GM20000 (cell line): ENCODE data around the gene TACC2.

ENCODE experiments used
- DNase-seq: peaks from one replicate; pipeline ENCODE4 v3.0.0; 2012; ENCODE audit warnings: low spot score
- TF ChIP-seq, protein P1 (sequence below): IDR thresholded peaks from 2 replicates; pipeline ENCODE4 v1.5.1; 2012; ENCODE audit warnings: mild to moderate bottlenecking, control low read depth; ENCODE audit errors: extremely low read depth, missing control alignments

Gene TACC2

DNA sequence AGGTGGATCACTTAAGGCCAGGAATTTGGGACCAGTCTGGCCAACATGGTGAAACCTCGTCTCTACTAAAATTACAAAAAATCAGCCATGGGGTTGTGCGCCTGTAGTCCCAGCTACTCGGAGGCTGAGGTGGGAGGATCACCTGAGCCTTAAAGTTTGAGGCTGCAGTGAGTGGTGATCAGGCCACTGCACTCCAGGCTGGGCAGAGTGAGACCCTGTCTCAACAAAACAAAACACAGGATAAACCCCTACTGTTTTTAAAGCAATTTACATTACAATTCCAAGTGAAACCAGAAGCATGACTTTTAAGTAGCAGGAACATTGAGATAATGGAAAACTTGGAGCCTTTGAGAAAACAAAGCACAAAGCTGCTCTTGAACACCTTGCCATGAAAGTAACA, 189.7 kb downstream of the TACC2 start:
- TF ChIP-seq, protein P1, sequence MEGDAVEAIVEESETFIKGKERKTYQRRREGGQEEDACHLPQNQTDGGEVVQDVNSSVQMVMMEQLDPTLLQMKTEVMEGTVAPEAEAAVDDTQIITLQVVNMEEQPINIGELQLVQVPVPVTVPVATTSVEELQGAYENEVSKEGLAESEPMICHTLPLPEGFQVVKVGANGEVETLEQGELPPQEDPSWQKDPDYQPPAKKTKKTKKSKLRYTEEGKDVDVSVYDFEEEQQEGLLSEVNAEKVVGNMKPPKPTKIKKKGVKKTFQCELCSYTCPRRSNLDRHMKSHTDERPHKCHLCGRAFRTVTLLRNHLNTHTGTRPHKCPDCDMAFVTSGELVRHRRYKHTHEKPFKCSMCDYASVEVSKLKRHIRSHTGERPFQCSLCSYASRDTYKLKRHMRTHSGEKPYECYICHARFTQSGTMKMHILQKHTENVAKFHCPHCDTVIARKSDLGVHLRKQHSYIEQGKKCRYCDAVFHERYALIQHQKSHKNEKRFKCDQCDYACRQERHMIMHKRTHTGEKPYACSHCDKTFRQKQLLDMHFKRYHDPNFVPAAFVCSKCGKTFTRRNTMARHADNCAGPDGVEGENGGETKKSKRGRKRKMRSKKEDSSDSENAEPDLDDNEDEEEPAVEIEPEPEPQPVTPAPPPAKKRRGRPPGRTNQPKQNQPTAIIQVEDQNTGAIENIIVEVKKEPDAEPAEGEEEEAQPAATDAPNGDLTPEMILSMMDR: no peak
- no peak for DNase-seq

DNA sequence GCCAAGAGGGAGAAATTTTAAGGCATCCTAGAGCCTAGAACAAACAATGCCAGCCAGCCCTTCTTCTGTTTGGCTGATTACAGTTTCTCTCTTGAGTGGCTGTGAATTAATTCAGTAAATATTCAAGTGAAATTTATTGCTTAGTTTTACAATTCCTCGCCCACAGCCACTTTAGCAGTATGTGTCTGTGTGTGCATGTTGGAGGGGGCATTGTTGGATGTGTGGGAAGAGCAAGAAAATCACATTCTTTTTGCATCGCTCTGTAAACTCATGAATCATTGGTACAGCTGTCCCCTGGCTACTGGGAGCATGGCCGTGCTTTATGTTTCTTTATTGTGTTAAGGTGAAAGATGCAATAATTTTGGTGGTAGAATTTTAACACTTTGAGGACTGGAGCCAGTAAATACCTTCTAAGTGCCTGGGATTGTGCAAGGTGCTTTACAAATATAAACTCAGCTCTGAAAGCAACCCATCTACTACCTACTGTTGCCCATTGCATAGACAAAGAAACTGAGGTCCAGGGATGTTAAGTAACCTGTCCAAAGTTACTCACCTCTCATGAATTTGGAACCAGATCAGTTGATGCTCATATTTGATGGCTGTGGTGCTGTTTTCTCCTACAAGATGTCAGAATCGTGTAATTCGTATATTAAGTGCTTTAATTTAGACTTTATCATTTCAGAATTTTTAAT, 192.2 kb downstream of the TACC2 start:
- TF ChIP-seq, protein P1: no peak
- DNase-seq: no peak

DNA sequence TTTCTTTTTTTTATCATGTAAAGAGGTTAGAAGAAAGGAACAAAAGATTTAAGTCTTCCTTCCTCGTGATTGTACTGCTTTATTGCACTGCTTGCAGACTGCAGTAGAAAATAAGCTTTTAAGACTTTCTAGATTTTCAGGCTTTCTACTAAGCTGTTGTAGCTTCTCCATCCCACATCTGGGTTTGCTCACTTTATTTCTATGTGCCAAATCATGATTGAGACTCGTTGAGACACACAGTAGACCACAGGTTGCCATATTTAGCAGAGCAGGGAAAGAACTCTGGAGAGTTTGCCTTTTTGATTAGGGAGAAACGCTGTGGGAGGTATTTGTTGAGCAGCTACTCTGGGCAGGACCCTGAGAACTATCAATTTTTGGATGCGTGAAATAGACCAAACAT, 192.9 kb downstream of the TACC2 start:
- TF ChIP-seq, protein P1: no peak
- no peak for DNase-seq

DNA sequence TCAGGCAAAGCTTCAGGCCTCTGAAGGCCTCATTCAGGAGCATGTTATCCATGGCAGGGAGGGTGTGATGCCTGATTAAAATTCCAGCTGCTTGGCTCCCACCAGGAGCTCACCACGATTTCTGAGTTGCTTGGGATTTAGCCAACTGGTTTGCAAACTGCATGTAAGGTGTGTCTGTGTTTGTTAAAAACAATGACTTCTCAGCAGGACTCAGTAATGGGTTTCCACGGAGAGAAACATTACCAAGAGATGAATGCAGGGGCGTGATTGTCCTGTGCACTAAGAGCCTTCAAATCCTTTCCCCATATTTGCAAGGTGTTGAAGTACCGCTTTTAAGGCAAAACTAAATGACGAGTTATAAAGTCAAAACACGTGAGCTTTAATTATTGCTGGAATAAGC, 193.3 kb downstream of the TACC2 start:
- DNase-seq: no peak
- TF ChIP-seq, protein P1: no peak

DNA sequence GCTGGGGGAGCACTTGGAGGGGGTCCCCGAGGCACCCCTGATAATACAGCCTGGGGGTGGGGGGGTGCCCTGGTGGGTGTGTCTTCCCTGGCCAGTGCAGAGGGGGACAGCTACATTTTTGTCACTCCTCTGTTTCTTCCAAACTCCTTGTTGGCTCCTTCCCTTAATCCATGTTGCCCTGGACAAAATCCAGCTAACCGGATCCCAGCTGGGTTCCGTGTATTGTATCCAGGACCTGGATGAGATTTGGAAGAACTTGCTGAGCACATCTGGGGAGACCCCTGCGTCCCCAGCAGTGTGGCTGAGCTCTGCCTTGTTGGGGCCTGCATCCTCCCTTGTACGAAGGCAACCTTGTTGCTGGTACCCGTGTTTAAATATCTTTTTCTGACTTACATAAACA, 195.3 kb downstream of the TACC2 start:
- DNase-seq: no peak
- TF ChIP-seq, protein P1: no peak

DNA sequence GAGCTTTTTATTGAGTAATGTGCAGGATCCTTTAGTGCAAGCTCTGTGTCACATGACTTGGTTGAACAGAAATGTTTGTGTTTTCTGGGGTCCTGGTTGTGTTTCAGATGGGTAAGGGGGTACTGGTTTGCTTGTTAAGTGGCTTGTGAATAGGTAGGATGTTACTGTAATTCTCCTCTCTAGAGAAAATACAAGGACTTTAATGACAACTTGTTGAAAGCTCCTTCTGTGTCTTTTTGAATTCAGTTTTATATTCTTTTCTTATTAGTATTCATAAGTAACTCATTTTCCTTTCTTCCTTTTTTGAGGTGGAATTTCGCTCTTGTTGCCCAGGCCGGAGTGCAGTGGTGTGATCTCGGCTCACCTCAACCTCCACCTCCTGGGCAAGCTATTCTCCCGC, 196.7 kb downstream of the TACC2 start:
- DNase-seq: no peak
- TF ChIP-seq, protein P1: no peak

DNA sequence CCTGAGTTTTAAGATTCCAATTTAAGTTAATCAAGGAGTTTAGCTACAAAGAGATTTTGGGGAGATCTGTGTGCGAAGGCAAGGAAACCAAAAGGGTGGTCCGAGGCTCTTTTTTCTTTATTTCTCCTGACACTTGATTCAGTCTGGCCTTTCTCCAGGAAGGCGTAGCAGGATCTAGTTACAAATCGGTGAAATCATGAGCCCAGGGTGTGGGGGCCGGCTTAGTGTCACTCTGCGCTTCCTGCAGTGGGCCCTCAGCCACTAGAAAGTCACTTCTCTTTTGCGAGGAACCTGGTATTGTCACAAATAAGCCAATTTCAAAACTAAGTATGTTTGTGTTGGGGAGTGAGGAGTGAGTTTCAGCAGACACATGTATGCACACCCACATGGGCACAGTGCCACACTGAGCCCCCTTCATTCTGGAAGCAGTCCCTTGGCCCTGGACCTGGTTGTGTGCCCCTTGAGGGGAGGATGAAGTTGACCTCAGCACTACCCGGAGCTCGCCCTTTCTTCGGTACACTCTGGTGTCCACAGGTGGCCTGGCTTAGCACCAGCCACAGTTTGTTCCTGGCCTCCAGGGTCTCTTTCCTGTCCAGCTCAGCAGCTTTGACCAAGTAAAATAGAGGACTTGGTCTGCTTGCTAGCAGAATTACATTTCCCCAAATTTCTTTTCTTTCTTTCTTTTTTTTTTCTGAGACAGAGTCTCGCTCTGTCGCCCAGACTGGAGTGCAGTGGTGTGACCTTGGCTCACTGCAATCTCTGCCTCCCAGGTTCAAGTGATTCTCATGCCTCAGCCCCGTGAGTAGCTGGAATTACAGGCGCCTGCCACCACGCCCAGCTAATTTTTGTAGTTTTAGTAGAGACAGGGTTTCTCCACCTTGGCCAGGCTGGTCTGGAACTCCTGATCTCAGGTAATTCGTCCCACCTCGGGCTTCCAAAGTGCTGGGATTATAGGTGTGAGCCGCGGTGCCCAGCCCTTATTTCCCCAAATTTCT, 198.2 kb downstream of the TACC2 start:
- TF ChIP-seq, protein P1: no peak
- no peak for DNase-seq
